Activated effector memory CD4-positive, alpha-beta T cell treated with anti-CD3 and anti-CD28 coated beads, Interleukin-2, amount 50 U/mL, for 16 hours (primary cell): ENCODE results near the gene RTF2.

ENCODE experiments used
- DNase-seq: peaks from one replicate; pipeline ENCODE4 v3.0.0-alpha.2; 2020

RTF2 gene

DNA sequence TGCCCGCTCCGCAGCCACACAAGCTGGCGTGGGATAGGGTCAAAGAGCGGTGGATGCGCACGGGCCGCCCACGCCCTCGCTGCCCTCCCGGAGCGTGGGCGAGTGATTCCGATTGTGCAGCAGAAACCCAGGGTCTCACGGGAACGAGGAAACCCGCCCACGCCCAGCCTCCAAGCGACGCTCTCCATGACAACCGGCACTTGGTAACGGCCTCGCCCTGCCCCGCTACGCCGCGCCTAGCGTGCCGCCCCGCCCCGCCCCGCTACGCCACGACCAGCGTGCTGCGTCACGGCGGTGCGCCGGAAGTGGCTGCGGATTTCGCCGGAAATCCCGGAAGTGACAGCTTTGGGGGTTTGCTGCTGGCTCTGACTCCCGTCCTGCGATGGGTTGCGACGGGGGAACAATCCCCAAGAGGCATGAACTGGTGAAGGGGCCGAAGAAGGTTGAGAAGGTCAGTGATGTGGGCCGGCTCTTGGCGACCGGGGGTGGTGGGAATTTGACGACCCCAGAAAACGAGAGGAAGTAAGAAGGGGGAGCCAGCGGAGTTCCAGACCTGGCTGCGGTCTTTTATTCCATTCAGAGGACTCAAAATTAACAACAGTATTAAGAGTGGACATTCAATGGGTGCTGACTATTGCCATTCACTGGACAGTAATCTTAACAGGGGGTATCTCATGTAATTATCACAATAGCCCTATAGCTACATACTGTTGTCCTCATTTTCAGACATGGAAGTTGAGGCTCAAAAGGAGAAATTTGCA lies at the start of gene RTF2:
RTF2 (plus strand) TSS at position 312 of the 761 bp plus-strand sequence; CDS start at position 383, 71 bp downstream.
- peak; percentile 99 for DNase-seq

GRCh38 chr20:56420028-56420427 lies 48.4 kb upstream of the RTF2 start:
- peak; percentile 14 for DNase-seq

- DNase-seq, result peak; percentile 45
Observed at GRCh38 chr20:56420940-56421688, 47.3 kb upstream of the RTF2 start.

DNA sequence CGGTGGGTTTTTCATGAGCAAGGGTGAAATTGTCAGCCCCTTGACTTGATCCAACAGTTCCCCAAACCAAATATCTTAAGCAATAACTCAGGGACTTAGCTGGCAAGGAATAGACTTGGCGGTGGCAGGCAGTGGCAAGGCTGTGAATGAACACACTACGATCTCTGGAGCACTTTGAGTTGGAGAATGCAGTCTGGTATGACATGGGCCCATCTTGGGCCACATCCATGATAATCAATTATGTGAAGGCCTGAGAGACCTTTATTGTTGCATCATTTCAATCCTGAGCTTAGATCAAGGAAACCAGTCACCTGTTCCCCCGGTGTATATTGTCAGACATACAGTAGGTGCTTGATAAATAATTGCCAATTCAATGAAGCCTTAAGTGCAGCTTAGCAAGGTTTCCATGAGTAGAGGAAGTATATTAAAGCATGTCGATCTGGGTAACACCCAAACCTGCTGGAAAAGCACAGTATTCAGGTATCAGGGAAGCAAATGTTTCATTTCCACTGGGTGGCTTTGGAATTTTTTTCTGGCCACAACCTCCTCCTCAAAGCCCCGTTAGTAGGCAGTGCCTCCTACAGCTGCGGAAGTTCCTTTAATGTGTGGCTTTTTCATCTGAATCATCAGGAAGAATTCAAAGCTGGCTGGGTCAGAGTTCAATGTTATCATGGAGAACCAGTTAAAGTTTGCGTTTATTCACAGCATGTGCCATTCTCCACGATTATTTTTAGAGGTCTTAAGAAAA lies 46.2 kb upstream of the RTF2 start:
- peak; percentile 55 for DNase-seq

GRCh38 chr20:56422824-56423189 lies 45.6 kb upstream of the RTF2 start:
- peak; percentile 34 for DNase-seq

DNA sequence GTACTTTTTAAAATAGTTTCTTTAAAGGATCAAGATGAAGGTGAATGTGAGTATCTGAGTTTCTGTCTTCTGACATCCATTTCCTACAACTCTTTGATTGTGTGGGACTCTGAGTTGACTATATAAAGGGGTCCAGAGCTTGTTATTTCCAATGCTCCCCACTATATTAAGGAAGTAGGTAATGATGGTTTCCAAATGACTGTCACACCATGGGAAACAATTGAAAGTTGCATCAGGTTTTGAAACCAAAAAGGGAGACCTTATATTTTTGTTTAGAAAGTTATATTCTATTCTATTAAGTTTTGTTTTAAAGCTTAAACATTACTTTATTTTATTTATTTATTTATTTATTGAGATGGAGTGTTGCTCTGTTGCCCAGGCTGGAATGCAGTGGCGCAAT lies 45.2 kb upstream of the RTF2 start:
- DNase-seq, result no peak

DNA sequence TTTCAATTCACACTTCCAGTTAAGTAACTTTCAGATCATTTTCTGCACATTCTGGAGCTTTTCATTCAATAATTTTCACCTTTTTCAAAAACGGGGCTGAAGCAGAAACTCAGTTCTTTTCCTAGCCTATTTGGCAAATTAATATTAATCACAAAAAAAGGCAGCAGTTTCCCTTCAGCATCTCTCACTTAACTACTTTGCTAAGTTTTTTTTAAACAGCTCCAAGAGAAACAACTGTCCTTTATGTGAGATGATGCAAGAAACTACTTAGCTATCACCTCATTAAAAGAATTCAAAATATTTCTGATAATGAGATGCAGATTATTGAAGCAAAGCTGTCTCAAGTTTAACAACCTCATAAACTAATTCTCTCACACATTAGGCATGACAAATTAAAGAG lies 44.5 kb upstream of the RTF2 start:
- DNase-seq, result no peak

- DNase-seq, result peak; percentile 19
Observed at GRCh38 chr20:56424931-56425330, 43.5 kb upstream of the RTF2 start.

GRCh38 chr20:56426026-56426425 lies 42.4 kb upstream of the RTF2 start:
- no peak for DNase-seq

DNA sequence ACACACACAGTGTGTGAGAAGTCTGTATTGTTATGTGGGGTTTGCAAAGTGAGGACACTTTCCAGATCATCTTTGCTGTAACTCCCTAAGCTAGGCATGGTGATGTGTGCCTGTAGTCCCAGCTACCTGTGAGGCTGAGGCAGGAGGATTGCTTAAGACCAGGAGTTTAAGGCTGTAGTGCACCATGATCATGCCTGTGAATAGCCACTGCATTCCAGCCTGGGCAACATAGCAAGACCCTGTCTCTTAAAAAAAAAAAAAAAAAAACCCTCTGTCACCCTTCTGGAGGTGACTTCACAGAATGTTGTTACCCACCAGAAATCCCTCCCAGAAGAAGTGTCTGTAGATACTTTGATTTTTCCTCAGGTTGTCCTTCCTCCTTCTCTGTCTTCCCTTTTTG lies 41.5 kb upstream of the RTF2 start:
- DNase-seq, result no peak

GRCh38 chr20:56427797-56428196 lies 40.6 kb upstream of the RTF2 start:
- no peak for DNase-seq

- DNase-seq, result peak; percentile 9
Observed at GRCh38 chr20:56428410-56428809, 40.0 kb upstream of the RTF2 start.

- peak; percentile 53 for DNase-seq
Observed at GRCh38 chr20:56428881-56429280, 39.5 kb upstream of the RTF2 start.

GRCh38 chr20:56429502-56429901 lies 38.9 kb upstream of the RTF2 start:
- peak; percentile 78 for DNase-seq

DNA sequence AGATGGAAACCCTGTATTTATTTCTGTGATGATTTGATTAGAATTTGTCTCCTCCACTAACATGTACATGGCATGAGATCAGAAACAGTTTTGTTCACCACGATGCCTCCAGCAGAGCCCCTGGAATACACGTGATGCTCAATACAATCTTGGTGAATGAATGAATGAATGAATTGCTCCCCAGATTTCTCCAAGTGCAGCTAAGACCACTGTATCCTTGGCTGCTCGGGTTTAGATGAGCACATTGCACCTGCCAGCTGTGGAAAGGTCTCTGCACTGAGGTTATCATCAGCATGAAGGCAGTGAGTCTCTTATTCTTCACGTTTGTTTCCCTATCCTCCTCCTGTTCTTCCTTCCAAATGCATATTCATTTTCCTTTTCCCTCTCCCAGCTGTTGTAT lies 38.5 kb upstream of the RTF2 start:
- peak; percentile 37 for DNase-seq

DNA sequence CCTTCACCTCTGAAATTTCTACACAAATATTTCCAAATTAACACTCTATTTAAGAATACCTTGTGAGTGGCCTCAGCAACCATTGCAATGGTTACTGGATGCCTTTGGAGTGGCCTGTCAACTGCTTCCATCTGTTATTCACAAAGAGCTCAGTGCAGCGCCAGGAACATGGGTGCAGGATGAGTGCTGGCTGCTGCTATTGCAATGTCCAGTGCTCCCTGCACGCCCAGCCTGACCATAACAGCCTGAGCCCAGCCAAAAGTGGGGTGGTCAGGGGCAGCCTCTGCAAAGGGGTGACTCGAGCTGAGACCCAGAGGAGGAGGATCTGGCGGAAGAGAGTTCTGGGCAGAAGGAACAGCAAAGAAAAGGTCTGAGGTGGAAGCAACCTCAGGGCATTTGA lies 38.0 kb upstream of the RTF2 start:
- peak; percentile 38 for DNase-seq

DNA sequence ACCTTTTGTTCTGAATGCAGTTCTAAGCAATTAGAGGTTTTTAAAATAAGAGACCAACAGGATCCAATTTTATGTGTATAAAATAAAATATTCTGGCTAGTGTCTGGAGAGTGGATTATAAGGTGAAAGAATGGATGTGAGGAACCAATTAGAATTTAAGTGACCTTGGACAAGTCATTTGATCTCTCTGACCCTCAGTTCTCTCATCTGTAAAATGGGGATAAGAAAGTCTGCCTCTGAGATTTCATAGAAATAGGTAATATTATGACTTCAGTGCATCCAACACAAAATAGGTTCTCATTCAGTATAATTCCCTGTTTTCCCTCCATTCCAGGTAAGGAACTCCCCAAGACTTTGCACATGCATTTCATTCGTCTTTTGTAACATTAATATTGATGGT lies 37.5 kb upstream of the RTF2 start:
- no peak for DNase-seq

GRCh38 chr20:56431471-56431870 lies 37.0 kb upstream of the RTF2 start:
- no peak for DNase-seq

DNA sequence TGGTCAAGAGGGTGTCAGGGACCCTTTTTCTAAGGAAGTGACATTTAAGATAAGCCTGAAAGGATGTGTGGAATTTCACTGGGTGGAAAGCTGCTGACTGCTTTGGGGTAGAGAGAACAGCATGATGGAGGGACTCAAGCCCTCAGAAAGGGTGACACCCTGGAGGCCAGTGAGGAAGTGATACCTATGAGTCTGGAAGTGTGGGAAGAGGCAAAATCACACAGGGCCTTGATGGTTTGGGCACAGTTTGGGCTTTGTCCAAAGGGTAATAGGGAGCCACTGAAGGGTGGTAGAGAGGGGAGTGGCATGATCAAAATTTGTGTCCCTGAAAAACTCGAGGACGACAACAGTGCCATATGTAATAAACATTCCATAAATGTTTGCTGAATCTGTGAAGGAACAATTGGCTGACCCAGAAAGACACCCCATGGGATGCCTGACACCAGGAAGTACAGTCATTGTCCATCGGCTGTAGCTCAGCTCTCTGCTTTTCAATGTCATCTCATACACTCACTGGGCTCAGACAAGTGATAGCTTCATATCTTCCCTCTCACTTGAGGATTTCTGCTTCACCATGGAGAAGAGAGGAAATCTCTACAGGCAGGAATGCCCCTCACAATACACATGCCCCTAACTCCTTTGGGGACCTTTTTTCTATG lies 35.1 kb upstream of the RTF2 start:
- peak; percentile 17 for DNase-seq

DNA sequence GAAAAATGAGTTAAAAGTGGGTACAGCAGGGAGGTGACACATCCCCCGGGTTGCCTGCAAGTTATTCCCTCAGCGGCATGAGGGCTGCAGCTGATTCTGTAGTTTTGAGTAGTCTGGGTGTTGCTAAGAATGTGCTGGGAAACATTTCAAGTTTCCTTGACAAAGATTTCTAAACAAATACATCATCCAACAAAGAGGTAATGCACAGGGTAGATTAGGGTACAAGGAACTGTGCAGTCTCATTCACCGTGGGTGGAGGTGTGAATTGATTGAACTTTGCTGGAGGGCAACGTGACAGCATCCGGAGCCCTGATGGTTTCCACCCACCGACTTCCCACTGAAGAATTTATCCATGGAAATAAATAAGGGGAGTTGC lies 34.6 kb upstream of the RTF2 start:
- peak; percentile 58 for DNase-seq

DNA sequence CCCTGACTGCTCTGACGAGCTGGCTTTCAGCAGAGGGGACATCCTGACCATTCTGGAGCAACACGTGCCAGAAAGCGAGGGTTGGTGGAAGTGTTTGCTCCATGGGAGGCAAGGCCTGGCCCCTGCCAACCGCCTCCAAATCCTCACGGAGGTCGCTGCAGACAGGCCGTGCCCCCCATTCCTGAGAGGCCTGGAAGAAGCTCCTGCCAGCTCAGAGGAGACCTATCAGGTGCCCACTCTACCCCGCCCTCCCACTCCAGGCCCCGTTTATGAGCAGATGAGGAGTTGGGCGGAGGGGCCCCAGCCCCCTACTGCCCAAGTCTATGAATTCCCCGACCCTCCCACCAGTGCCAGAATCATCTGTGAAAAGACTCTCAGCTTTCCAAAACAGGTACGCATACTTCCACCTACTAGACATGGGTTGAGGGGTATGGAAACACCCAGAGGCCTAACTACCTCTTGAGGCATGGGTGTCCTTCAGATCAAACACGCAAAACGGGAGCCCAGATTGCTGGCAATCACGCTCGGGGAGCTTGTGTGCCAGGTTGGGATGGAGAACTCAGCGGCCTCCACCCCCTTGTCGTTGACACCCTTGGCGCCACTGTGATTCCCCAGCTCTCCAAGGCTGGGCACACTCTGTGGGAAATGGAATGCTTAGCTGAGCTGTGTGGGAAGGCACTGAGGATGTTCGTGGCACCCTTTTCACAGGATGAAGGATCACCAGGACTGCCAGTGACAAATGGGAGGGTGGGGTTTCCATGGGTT lies 31.0 kb upstream of the RTF2 start:
- peak; percentile 21 for DNase-seq

GRCh38 chr20:56438284-56438683 lies 30.1 kb upstream of the RTF2 start:
- no peak for DNase-seq
